Small intestine (tissue), 7 donors: ENCODE results near the gene MYBL2. TPM values are rescaled to one million over a fixed set of nuclear protein-coding genes. Genes with fewer than 3 reads are reported as not detected.
"Not testable (repeated sequence)": the region's sequence is repeated elsewhere in the genome, so short reads cannot be mapped to it uniquely, and the experiment has no call there.

Source experiments
- DNase-seq, 2 donors: peaks; one replicate each; pipeline versions ENCODE4 v3.0.0 to v3.0.0-alpha.2; 2013
- FAIRE-seq: peaks from 2 replicates; lab custom pipeline; 2012; peaks lifted over from hg19 to GRCh38; lab: Jason Lieb, UNC
- H3K27ac ChIP-seq, 3 donors: one replicate each; pipeline ENCODE4 v1.5.1; 2013; ENCODE audit warnings: low read length in 2 of 3, mild to moderate bottlenecking in 2 of 3, control low read depth in 1 of 3, inconsistent platforms in 1 of 3, low read depth in 1 of 3, moderate library complexity in 1 of 3
- H3K27me3 ChIP-seq, 3 donors: one replicate each; pipeline ENCODE4 v1.6.1; 2013; ENCODE audit warnings: low read length in 3 of 3, inconsistent platforms in 1 of 3; ENCODE audit not compliant: control insufficient read depth in 3 of 3, insufficient read depth in 3 of 3
- H3K36me3 ChIP-seq, 3 donors: one replicate each; pipeline ENCODE4 v1.6.1; 2013; ENCODE audit warnings: low read length in 3 of 3, inconsistent platforms in 1 of 3, low read depth in 1 of 3, mild to moderate bottlenecking in 1 of 3, moderate library complexity in 1 of 3; ENCODE audit not compliant: control insufficient read depth in 3 of 3, insufficient read depth in 2 of 3
- H3K4me1 ChIP-seq, 3 donors: one replicate each; pipeline ENCODE4 v1.6.1; 2013; ENCODE audit warnings: low read length in 2 of 3, inconsistent platforms in 1 of 3, low read depth in 1 of 3, mild to moderate bottlenecking in 1 of 3, moderate library complexity in 1 of 3; ENCODE audit not compliant: control insufficient read depth in 3 of 3, insufficient read depth in 2 of 3
- H3K4me3 ChIP-seq, 3 donors: one replicate each; pipeline ENCODE4 v1.5.1; 2013; ENCODE audit warnings: low read length in 3 of 3, control low read depth in 1 of 3, inconsistent platforms in 1 of 3, low read depth in 1 of 3, mild to moderate bottlenecking in 1 of 3, moderate library complexity in 1 of 3
- H3K9me3 ChIP-seq, 2 donors: one replicate each; pipeline ENCODE4 v1.6.1; 2013; ENCODE audit warnings: low read depth in 1 of 2, low read length in 1 of 2; ENCODE audit not compliant: control insufficient read depth in 2 of 2, insufficient read depth in 1 of 2
- WGBS, 3 donors: extraction: QIAGEN DNeasy Blood & Tissue Kit; methylation state at CpG; one replicate each; pipeline ENCODE4 v1.1.7; 2013; 5-methylcytosine and 5-hydroxymethylcytosine counted together
- polyA plus RNA-seq, 4 donors: library from polyadenylated mRNA; stranded (reverse) in 3 of 4; unstranded in 1 of 4; fragments of 200-250 nt in 3 of 4; fragments of 120-200 nt in 1 of 4; gene quantifications; one replicate each; pipeline versions ENCODE4 v1.2.1 to v1.2.3, GENCODE V29; 2013
- donor health status: healthy with polysubstance abuse.
- donor health status: control.
- donor health status: control.
- donor health status: Bipolar disorder and iron deficiency.
- donor health status: healthy.

Gene MYBL2
- polyA plus RNA-seq, 4 donors, result 1.9 to 36.9 (median 7.4) TPM

GRCh38 chr20:43752561-43753301 lies 85.8 kb downstream of the MYBL2 start:
- Histone ChIP-seq H3K36me3 (no peaks in the 10 kb centered on the region), H3K9me3 (no peaks in the 10 kb centered on the region), H3K4me1 (no peaks in the 10 kb centered on the region), H3K27me3 (no peaks in the 10 kb centered on the region), H3K4me3 (no peak overlapping the region), H3K27ac (no peak overlapping the region)
- 65 to 74% (median 71%) methylated on average over 13 of the region's 13 CpGs for WGBS, 3 donors
- FAIRE-seq (no peak), DNase-seq (no peak)

DNA sequence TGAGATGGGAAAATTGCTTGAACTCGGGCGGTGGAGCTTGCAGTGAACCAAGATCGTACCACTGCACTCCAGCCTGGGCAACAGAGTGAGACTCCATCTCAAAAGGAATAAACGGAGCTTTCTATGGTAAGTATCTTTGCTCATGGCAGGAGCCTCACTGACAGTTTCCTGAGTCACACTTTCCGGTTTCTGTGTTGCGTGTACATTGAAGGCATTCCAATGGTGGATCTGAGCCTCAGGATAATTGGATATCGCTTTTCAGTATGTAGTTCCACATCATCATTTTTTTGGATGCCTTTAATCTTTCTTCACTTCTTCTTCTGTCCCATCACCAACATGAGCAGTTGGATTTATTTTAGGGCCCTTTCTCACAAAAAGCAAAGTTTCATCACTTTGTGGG lies 88.5 kb downstream of the MYBL2 start:
- no peaks in the 10 kb centered on the region for H3K36me3 ChIP-seq
- FAIRE-seq, result no peak
- H3K27ac ChIP-seq, result no peak overlapping the region
- no peak for DNase-seq
- 89 to 91% (median 90%) methylated on average over 7 of the region's 7 CpGs for WGBS, 3 donors
- no peak overlapping the region for H3K4me3 ChIP-seq
- no peaks in the 10 kb centered on the region for H3K27me3 ChIP-seq
- H3K4me1 ChIP-seq, result no peaks in the 10 kb centered on the region
- no peaks in the 10 kb centered on the region for H3K9me3 ChIP-seq

DNA sequence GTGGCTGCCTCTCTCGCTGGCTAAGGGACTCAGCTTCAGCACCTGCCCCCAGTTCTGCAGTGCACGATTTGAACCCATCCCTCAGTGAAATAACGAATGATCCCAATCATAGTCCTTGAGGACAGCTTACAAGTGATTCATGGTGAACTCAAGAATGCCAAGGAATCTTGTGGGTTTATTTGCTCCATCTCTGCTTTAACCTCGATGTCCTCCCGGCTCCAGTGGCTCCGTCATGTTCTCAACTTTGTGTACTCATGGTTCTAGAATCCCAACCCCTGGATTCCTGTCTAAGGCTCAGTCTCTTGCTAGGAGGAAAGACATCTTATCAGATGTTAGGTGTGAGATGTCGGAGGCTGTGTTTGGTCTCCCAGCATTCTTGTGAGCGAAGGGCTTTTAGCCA lies 88.9 kb downstream of the MYBL2 start:
- no peaks in the 10 kb centered on the region for H3K36me3 ChIP-seq
- 83 to 89% (median 85%) methylated on average over 8 of the region's 8 CpGs for WGBS, 3 donors
- no peaks in the 10 kb centered on the region for H3K27me3 ChIP-seq
- no peak for DNase-seq
- no peak for FAIRE-seq
- H3K4me1 ChIP-seq, result no peaks in the 10 kb centered on the region
- H3K9me3 ChIP-seq, result no peaks in the 10 kb centered on the region
- no peak overlapping the region for H3K4me3 ChIP-seq
- H3K27ac ChIP-seq, result no peak overlapping the region

- not testable (repeated sequence) for DNase-seq, H3K4me3 ChIP-seq, H3K9me3 ChIP-seq, H3K27me3 ChIP-seq, H3K36me3 ChIP-seq, H3K27ac ChIP-seq, FAIRE-seq, H3K4me1 ChIP-seq
- WGBS, 3 donors, result 72 to 85% (median 76%) methylated on average over 6 of the region's 6 CpGs
Observed at GRCh38 chr20:43757888-43758287, 91.0 kb downstream of the MYBL2 start.

DNA sequence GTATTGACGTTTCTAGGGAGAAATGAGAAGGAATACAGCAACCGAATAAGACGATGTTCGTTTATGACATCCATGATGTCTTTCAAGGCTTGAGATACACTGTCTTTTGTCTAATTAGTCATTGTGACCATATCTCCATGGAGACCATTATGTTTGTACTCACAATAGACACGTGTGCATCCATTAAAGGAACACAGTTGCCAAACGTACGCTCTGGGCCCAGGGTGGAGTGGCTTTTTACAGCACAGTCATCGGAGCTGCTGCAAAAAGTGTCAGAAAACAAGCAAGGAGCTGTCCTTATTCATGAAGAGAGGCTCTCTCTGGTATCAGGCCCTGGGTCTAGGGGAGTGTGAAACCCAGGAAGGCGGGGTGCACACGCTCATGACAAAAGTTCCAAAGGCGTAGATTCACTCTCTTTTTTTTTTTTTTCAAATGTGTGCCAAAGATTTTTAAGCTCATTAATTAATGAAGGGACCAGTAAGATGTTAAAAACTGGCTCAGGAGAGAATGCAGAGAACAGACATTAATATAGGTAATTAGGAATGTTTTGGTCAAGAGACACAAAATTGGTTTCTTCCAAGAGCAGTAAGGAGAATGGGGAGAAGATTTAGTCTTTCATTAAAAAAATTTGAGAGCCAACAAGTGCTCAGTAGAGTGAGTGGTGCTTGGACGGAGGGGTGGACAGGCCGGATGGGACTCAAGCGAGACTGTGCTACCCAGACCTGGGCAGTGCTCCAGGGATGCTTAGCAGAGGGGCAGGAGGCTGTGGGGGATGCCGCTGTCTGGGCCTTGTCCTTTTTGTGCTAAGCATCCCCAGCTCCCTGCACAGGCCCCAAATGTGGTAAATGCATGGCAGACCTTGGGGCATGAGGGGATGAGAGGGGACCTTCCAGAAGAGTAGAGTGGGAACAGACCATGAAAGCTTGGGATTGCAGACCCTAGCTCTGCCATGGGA lies 94.7 kb downstream of the MYBL2 start:
- Histone ChIP-seq H3K4me3 (no peak overlapping the region), H3K4me1 (no peaks in the 10 kb centered on the region), H3K27me3 (no peaks in the 10 kb centered on the region), H3K27ac (no peak overlapping the region), H3K9me3 (no peaks in the 10 kb centered on the region), H3K36me3 (no peaks in the 10 kb centered on the region)
- DNase-seq (no peak), FAIRE-seq (no peak)
- WGBS, 3 donors, result 56 to 65% (median 65%) methylated on average over 15 of the region's 15 CpGs

DNA sequence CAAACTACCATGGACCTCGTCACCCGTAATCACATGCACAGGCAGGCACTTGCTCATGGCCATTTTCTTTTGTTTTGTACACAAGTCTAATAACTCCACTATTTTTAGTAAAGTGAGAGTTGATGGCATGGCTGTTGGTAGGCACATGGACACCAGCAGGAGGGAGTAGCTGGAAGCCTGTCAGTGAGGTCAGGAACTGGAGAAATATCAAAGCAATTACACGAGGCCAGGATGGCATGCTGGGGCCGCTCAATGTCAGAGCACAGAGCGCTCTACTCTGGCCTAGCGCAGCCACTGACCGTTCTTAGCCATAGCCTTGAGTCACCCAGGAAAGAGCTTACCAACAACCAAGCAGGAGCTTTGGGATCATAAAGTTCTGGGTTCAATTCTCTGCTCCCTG lies 96.0 kb downstream of the MYBL2 start:
- no peaks in the 10 kb centered on the region for H3K27me3 ChIP-seq
- WGBS, 3 donors, result 86 to 90% (median 89%) methylated on average over 7 of the region's 7 CpGs
- no peaks in the 10 kb centered on the region for H3K9me3 ChIP-seq
- no peaks in the 10 kb centered on the region for H3K4me1 ChIP-seq
- no peak for FAIRE-seq
- no peaks in the 10 kb centered on the region for H3K36me3 ChIP-seq
- H3K4me3 ChIP-seq, result no peak overlapping the region
- no peak for DNase-seq
- H3K27ac ChIP-seq, result no peak overlapping the region

- H3K36me3 ChIP-seq, result no peaks in the 10 kb centered on the region
- no peaks in the 10 kb centered on the region for H3K9me3 ChIP-seq
- FAIRE-seq (no peak), DNase-seq (no peak)
- no peak overlapping the region for H3K4me3 ChIP-seq
- H3K27ac ChIP-seq, result no peak overlapping the region
- no peaks in the 10 kb centered on the region for H3K4me1 ChIP-seq
- 59 to 66% (median 63%) methylated on average over 7 of the region's 7 CpGs for WGBS, 3 donors
- H3K27me3 ChIP-seq, result peaks cover 0 to 2% (median 0%) of the 10 kb centered on the region in 3 donors
Observed at GRCh38 chr20:43765916-43766315, 99.0 kb downstream of the MYBL2 start.
